ENCODE data around the gene NXF2.
A peak's percentile ranks its signal among the peaks of the same experiment; 100 is the strongest.
"Not testable (repeated sequence)": the region's sequence is repeated elsewhere in the genome, so short reads cannot be mapped to it uniquely, and the experiment has no call there.

NXF2 gene

DNA sequence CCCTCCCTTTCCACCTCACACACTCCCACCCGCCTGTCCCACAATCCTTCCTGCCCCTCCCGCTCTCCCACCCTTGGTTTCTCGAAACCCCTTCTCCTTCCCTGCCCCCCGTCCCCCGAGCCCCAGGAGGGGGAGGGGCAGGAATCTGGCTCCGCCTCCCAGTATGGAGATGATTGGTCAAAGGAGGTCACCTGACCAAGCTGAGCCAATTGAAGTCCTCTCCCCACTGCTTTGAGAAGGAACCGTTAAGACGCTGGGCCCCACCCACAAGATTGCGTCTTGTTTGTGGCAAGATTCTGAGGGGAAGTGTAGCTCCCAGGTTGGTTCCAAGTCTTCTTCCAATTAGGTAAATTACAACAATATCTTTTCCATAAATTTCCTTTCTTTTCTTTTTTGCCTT, at the start of gene NXF2:
TSS of gene NXF2 (plus strand) at position 275 of the 400 bp plus-strand sequence. CDS start 59,912 bp downstream, outside the sequence.
- not testable (repeated sequence) for DNase-seq

GRCh38 chrX:102207940-102208339, 39.0 kb upstream of the NXF2 start:
- DNase-seq: not testable (repeated sequence)

GRCh38 chrX:102214986-102215385, 32.0 kb upstream of the NXF2 start, which contains the start of gene TCP11X1:
Gene TCP11X1, plus strand, starts transcription at chrX:102215301.
- not testable (repeated sequence) for DNase-seq

GRCh38 chrX:102216497-102216896, 30.5 kb upstream of the NXF2 start:
- DNase-seq: not testable (repeated sequence)

DNA sequence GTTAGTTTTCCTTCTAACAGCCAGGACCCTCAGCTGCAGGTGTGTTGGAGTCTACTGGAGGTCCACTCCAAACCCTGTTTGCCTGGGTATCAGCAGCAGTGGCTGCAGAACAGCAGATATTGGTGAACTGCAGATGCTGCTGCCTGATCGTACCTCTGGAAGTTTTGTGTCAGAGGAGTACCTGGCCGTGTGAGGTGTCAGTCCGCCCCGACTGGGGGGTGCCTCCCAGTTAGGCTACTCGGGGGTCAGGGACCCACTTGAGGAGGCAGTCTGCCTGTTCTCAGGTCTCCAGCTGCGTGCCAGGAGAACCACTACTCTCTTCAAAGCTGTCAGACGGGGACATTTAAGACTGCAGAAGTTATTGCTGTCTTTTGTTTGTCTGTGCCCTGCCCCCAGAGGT, 11.3 kb upstream of the NXF2 start:
- not testable (repeated sequence) for DNase-seq

GRCh38 chrX:102240265-102240664, 6.7 kb upstream of the NXF2 start:
- DNase-seq: not testable (repeated sequence)

DNA sequence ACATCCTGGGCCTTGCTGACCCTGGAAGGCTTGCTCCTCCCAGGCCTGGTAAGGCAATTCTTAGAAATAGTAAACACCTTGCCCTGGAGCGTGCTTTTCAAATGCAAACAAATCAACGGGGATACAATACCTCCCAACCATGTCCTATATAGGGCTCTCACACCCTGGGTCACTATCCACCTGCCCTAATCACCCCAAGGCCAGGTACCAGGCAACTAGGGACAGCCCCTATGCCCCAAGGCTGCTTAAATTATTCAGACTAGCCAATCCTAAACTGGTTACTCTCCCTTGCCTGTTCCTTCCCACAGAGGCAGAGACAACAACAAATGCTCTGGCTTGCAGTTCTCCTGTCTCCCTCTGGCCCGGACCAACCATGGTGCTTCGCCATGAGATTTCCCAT, 25.3 kb downstream of the NXF2 start:
- DNase-seq: not testable (repeated sequence)

- no peak for DNase-seq
These were observed 91.2 kb downstream of the NXF2 start for GRCh38 chrX:102338162-102338561.

GRCh38 chrX:102339312-102340298, 92.6 kb downstream of the NXF2 start:
- DNase-seq: no peak

DNA sequence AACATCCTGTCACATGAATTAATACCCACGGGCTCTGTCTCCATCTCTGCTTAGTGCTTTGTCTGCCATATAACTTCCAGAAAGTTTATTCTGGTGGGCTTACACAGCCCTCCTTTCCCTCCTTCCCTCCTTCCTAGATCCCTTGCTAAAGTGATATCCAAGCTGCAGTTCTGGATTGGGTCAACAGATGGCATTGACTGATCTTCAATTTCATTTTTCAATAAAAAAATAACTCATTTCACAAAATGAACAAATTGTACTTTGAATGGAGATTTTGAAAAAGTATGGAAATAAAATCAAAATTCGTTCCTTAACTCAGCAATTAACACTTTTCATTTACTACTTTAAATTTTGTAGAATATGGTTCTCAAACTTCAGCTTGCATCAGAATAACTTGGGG, 94.9 kb downstream of the NXF2 start:
- no peak for DNase-seq

- peak; percentile 53 to 58 for DNase-seq
These were observed 98.9 kb downstream of the NXF2 start for GRCh38 chrX:102345916-102346315.
